ENCODE data around the gene HTR6.
"Not testable (repeated sequence)": the region's sequence is repeated elsewhere in the genome, so short reads cannot be mapped to it uniquely, and the experiment has no call there.

HTR6 gene

GRCh38 chr1:19664453-19665185, at the start of gene HTR6:
TSS of gene HTR6 (plus strand) at chr1:19664875. CDS start at chr1:19665754, 879 bp downstream.
- Mint-ChIP-seq H3K9me3 (ENCODE audit: low read depth) (no peaks in the 10 kb centered on the region), H3K27me3 (peaks cover 8% of the 10 kb centered on the region), H3K36me3 (no peaks in the 10 kb centered on the region), H3K4me3 (peak within 1 kb of the TSS; percentile 66), H3K27ac (no peak within 1 kb of the TSS), H3K4me1 (ENCODE audit: low read depth) (peaks cover 21% of the 10 kb centered on the region)

GRCh38 chr1:19615438-19615837, 49.2 kb upstream of the HTR6 start:
- Mint-ChIP-seq H3K27ac (no peak overlapping the region), H3K9me3 (ENCODE audit: low read depth) (no peaks in the 10 kb centered on the region), H3K4me1 (ENCODE audit: low read depth) (peaks cover 30% of the 10 kb centered on the region), H3K27me3 (no peaks in the 10 kb centered on the region), H3K36me3 (peaks cover 2% of the 10 kb centered on the region), H3K4me3 (no peak overlapping the region)

GRCh38 chr1:19616489-19616888, 48.2 kb upstream of the HTR6 start:
- peaks cover 2% of the 10 kb centered on the region for H3K36me3 Mint-ChIP-seq
- no peak overlapping the region for H3K27ac Mint-ChIP-seq
- no peaks in the 10 kb centered on the region for H3K27me3 Mint-ChIP-seq
- H3K4me1 Mint-ChIP-seq (ENCODE audit: low read depth), result peaks cover 32% of the 10 kb centered on the region
- no peaks in the 10 kb centered on the region for H3K9me3 Mint-ChIP-seq (ENCODE audit: low read depth)
- H3K4me3 Mint-ChIP-seq, result no peak overlapping the region

- Mint-ChIP-seq H3K9me3 (ENCODE audit: low read depth) (no peaks in the 10 kb centered on the region), H3K36me3 (peaks cover 4% of the 10 kb centered on the region), H3K4me1 (ENCODE audit: low read depth) (peaks cover 35% of the 10 kb centered on the region), H3K4me3 (no peak overlapping the region), H3K27me3 (no peaks in the 10 kb centered on the region), H3K27ac (no peak overlapping the region)
Measured at GRCh38 chr1:19617376-19617775, 47.3 kb upstream of the HTR6 start.

- H3K27me3 Mint-ChIP-seq, result no peaks in the 10 kb centered on the region
- no peak overlapping the region for H3K4me3 Mint-ChIP-seq
- no peaks in the 10 kb centered on the region for H3K9me3 Mint-ChIP-seq (ENCODE audit: low read depth)
- H3K36me3 Mint-ChIP-seq, result peaks cover 5% of the 10 kb centered on the region
- H3K27ac Mint-ChIP-seq, result no peak overlapping the region
- H3K4me1 Mint-ChIP-seq (ENCODE audit: low read depth), result peaks cover 30% of the 10 kb centered on the region
Measured at GRCh38 chr1:19618428-19618827, 46.2 kb upstream of the HTR6 start.

GRCh38 chr1:19619697-19620384, 44.8 kb upstream of the HTR6 start:
- Mint-ChIP-seq H3K36me3 (peaks cover 8% of the 10 kb centered on the region), H3K27ac (no peak overlapping the region), H3K4me1 (ENCODE audit: low read depth) (peaks cover 28% of the 10 kb centered on the region), H3K27me3 (no peaks in the 10 kb centered on the region), H3K4me3 (no peak overlapping the region), H3K9me3 (ENCODE audit: low read depth) (no peaks in the 10 kb centered on the region)

DNA sequence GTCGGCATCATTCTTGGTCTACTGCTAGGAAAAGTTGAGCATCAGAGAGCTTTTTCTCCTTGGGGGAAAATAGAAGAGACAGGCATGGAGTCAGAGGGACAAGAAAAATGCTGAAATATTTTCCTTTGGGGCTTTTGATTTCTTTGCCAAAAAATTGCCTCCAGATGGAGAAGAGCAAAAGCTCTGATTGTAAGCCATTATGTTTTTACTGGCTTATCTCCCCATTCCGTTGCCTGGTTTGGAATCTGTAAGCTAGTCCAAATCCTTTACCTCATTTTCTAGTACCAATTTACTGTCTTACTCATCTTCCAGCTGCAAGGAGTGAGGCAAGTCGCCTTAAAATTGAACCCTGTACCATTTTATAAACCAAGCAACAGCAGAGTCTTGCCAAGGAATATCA, 43.9 kb upstream of the HTR6 start:
- Mint-ChIP-seq H3K27ac (no peak overlapping the region), H3K27me3 (no peaks in the 10 kb centered on the region), H3K36me3 (peaks cover 8% of the 10 kb centered on the region), H3K4me1 (ENCODE audit: low read depth) (peaks cover 23% of the 10 kb centered on the region), H3K9me3 (ENCODE audit: low read depth) (no peaks in the 10 kb centered on the region), H3K4me3 (no peak overlapping the region)

GRCh38 chr1:19621274-19621950, 43.3 kb upstream of the HTR6 start:
- Mint-ChIP-seq H3K4me1 (ENCODE audit: low read depth) (peaks cover 20% of the 10 kb centered on the region), H3K4me3 (no peak overlapping the region), H3K27me3 (no peaks in the 10 kb centered on the region), H3K27ac (no peak overlapping the region), H3K9me3 (ENCODE audit: low read depth) (no peaks in the 10 kb centered on the region), H3K36me3 (peaks cover 8% of the 10 kb centered on the region)

- Mint-ChIP-seq H3K36me3 (peaks cover 8% of the 10 kb centered on the region), H3K4me1 (ENCODE audit: low read depth) (peaks cover 20% of the 10 kb centered on the region), H3K4me3 (no peak overlapping the region), H3K27ac (no peak overlapping the region), H3K9me3 (ENCODE audit: low read depth) (no peaks in the 10 kb centered on the region), H3K27me3 (no peaks in the 10 kb centered on the region)
Measured at GRCh38 chr1:19622204-19622603, 42.5 kb upstream of the HTR6 start.

DNA sequence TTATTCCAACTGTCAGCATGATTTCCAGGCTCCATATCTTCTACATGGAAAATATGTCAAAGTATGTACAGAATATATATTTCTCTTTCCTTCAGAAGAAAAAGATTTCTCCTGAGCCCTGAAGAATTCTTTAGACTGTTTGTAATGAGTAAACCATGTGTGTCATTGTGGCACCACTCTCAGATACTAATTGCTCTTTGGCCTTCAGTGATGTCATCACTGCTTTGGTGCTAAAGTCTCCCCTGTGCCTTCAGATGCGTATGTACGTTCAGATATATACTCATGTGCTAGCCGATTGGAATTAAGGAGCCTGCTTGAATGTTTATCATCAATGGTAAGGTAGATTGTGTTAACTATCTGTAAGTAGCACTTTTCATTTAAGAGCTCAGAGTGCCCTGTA, 41.2 kb upstream of the HTR6 start:
- peaks cover 20% of the 10 kb centered on the region for H3K4me1 Mint-ChIP-seq (ENCODE audit: low read depth)
- peaks cover 8% of the 10 kb centered on the region for H3K36me3 Mint-ChIP-seq
- no peaks in the 10 kb centered on the region for H3K27me3 Mint-ChIP-seq
- H3K27ac Mint-ChIP-seq, result no peak overlapping the region
- H3K9me3 Mint-ChIP-seq (ENCODE audit: low read depth), result no peaks in the 10 kb centered on the region
- no peak overlapping the region for H3K4me3 Mint-ChIP-seq

DNA sequence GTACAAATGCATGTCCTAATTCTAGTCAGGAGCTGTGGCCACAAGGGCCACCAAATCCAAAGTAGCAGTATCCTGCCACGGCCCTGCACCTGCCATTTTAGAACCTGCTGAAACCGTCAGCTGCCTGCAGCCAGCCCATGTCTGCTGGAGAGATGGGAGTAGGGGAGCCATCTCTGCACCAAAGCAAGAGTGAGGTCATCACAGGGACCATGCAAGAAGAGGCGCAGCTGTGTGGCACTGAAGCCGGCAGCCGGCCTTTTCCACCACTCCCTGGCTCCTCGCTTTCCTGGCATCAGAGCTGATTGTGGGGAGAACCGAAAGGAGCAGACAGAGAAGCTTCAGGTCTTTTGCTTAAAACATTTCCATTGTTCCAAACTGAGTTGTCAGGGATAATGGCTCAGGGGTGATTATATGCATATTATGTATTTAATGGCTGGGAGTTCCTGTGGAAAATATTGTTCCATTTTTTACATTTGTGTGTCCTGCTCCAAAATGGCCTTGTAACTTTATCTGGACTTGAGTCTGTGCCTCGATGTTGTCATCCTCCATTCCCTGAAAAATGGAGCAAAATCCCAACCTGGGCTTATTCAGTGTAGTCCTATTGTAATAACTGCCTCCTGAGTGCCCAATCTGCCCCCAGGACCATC, 39.3 kb upstream of the HTR6 start:
- no peaks in the 10 kb centered on the region for H3K9me3 Mint-ChIP-seq (ENCODE audit: low read depth)
- peaks cover 8% of the 10 kb centered on the region for H3K36me3 Mint-ChIP-seq
- peaks cover 7% of the 10 kb centered on the region for H3K4me1 Mint-ChIP-seq (ENCODE audit: low read depth)
- no peaks in the 10 kb centered on the region for H3K27me3 Mint-ChIP-seq
- H3K27ac Mint-ChIP-seq, result no peak overlapping the region
- no peak overlapping the region for H3K4me3 Mint-ChIP-seq

- Mint-ChIP-seq H3K9me3 (ENCODE audit: low read depth) (no peaks in the 10 kb centered on the region), H3K4me1 (ENCODE audit: low read depth) (no peaks in the 10 kb centered on the region), H3K27ac (no peak overlapping the region), H3K27me3 (no peaks in the 10 kb centered on the region), H3K36me3 (peaks cover 2% of the 10 kb centered on the region), H3K4me3 (no peak overlapping the region)
Measured at GRCh38 chr1:19628879-19629278, 35.8 kb upstream of the HTR6 start.

GRCh38 chr1:19629357-19629756, 35.3 kb upstream of the HTR6 start:
- H3K27me3 Mint-ChIP-seq, result no peaks in the 10 kb centered on the region
- H3K4me3 Mint-ChIP-seq, result no peak overlapping the region
- H3K27ac Mint-ChIP-seq, result no peak overlapping the region
- peaks cover 2% of the 10 kb centered on the region for H3K36me3 Mint-ChIP-seq
- H3K4me1 Mint-ChIP-seq (ENCODE audit: low read depth), result no peaks in the 10 kb centered on the region
- no peaks in the 10 kb centered on the region for H3K9me3 Mint-ChIP-seq (ENCODE audit: low read depth)

- H3K4me3 Mint-ChIP-seq; H3K36me3 Mint-ChIP-seq; H3K9me3 Mint-ChIP-seq (ENCODE audit: low read depth); H3K27ac Mint-ChIP-seq; H3K27me3 Mint-ChIP-seq; H3K4me1 Mint-ChIP-seq (ENCODE audit: low read depth): not testable (repeated sequence)
Measured at GRCh38 chr1:19630192-19630591, 34.5 kb upstream of the HTR6 start.

All from activated naive CD8-positive, alpha-beta T cell (primary cell).